ENCODE results near the gene TCEAL5.
"Not testable (repeated sequence)": the region's sequence is repeated elsewhere in the genome, so short reads cannot be mapped to it uniquely, and the experiment has no call there.

The TCEAL5 gene, protein sequence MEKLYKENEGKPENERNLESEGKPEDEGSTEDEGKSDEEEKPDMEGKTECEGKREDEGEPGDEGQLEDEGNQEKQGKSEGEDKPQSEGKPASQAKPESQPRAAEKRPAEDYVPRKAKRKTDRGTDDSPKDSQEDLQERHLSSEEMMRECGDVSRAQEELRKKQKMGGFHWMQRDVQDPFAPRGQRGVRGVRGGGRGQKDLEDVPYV

DNA sequence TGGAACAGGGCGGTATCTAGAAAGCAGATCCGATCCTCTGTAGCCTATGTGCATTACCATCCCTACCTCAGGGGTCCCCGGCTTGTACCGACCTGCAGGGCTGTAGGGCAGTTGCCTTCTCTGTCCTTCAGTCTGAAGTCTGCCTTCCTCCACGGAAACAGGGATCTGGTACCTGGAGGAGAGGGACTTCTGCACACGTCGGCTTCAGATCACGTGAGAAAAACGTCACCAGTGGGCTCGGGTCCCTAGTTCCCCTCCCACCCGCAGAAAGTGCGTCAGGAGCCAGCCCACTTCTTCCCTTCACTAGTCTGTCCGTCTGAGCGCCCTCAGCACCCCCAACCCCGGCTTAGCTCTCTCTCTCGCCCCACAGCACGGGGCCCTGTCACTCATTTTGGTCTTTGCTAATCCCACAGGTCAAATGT lies at the start of gene TCEAL5:
TSS of gene TCEAL5 (minus strand) at position 170 of the 422 bp plus-strand sequence. CDS start 2,187 bp downstream, outside the sequence.
- DNase-seq, result no peak

DNA sequence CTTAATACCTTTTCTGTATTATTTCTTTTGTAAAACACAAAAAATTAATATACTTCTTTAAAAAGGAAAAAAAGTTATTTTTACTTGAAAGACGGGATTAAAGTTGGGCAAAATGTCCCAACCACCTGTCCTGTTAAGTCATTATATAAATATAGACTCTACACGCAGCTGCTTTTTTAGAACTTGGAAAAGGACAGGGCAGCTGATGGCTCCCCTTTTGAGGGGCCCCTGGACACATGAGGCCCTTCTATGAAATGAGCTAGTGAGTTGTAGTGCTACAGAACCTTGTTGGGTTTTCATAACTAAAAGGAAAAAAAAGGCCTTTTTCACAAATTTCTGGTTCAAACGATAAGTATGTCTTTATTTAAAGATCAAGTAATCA lies 34.8 kb upstream of the TCEAL5 start:
- no peak for DNase-seq

DNA sequence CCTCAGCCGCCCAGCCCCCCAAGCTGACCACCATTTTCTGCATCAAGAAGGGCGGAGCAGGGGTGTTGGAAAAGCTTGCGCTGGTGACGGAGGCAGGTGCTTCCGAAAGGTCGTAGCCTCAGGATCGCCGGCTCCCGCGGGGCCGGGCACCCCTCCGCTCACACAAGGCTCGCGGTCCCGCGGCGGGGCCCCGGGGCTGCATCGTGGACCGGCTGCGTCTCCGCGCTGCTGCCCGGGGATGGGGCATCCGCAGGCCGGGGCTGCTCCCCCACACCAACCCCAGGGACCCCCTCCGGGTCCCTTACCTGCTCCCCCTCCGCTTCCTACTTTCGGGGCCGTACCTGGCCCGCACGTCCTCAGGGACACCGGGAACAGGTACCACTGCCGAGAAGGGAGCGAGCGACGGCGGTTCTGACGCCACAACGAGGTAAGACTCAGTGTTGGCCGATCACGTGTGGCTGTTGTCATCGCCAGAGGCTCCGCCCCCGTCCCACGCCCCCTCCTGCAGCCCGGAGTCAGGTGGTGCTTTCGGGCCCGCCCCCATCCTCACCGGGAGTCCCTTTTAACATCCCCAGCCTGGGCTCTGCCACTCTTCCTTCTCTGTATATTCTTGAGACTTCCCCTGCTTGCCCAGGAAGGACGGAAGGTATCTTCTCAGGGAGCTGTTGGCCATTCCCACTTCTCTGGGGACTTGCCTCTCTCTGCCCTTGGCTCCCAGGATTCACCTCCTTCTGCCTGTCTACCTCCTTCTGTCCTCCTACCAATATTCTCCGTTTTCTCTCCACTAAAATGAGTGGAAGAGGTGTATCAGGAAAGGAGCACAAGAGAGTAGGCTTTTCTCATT lies 34.2 kb upstream of the TCEAL5 start, which contains the start of gene BEX2:
TSS of gene BEX2 (minus strand) at position 436 of the 844 bp plus-strand sequence. CDS start 1,014 bp downstream, outside the sequence.
- no peak for DNase-seq

DNA sequence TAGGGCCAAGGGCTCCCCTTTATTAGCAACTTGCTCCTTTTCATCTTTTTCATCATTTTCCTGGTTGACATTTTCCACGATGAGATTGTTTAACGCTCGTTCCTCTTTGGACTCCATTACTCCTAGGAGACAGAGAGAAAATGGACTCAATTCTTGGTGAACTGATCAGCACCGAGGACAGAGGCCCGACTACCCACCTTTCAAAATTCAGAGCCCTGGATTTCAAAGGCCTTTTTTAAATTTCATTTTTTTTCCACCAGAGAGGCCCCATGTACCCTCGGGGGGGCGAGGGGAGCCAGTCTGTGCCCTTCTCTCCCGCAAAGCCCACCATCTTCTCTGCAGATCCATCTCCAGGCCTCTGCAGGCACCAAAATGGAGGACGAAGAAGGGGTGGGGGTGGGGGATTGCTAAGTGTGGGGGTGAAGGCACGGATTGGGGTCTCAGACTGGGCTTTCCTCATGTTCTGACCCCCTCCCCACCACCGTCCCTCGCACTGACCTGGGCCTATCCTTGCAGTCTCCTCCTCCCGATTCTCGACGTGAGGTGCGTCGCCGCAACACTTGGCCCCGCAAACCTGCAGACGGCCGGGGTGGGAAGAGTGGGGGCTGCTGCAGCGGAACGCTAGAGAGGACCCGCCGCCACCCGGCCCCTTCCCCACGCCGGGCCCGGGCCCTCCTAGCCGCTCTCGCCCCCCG lies 33.5 kb upstream of the TCEAL5 start:
- DNase-seq, result no peak

DNA sequence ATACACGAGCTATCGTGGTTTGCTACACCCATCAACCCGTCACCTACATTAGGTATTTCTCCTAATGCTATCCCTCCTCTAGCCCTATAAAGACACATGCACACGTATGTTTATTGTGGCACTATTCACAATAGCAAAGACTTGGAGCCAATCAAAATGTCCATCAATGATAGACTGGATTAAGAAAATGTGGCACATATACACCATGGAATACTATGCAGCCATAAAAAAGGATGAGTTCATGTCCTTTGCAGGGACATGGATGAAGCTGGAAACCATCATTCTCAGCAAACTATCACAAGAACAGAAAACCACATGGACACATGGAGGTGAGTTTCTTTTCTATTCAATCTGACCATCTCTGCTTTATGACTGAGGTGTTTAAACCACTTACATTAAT lies 29.1 kb upstream of the TCEAL5 start:
- not testable (repeated sequence) for DNase-seq

DNA sequence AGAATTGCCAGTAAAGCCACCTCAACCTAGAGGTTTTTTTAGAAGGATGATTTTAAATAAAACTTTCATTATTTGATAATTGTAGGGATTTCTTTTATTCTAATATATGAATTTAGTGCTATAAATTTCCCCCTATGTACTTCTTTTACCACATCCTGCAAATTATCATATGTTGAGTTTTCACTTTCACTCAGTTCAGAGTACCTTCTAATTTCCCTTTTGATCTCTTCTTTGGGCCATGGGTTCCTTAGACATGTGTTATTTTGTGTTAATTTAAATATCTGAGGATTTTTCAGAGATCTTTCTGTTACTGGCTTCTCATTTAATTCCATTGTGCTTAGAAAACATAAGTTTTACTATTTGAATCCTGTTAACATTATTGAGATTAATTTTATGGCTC lies 28.2 kb upstream of the TCEAL5 start:
- no peak for DNase-seq

DNA sequence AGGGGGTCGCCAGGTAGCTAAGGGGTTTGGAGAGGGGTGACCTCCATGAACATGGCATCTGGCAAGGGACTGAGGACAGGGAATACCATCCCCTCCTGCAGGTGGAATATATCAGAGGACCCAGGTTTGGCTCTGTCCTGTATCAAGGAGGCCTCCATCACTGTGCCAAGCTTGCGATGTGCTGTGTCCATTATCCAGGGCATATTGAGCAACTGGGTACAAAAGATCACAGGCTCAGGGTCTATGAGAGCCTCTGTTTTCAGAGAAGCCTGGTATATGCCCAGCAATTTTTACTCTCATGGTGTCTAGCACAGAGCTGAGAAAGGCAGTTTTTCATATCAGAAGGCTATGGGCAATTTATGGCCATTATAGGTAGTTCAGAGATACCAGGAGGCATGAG lies 16.6 kb upstream of the TCEAL5 start:
- no peak for DNase-seq

DNA sequence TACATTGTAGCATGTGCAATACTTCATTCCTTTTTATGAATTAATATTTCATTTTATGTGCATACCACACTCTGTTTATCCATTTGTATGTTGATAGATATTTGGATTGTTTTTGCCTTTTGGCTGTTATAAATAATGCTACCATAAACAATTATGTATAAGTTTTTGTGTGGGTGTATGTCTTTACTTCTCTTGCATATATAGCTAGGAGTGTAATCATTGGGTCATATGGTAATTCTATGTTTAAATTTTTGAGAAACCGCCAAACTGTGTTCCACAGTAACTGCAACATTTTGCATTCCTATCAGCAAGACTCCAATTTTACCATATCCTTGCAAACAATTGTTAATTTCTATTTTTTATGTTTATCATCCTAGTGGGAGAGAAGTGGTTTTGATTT lies 3.1 kb upstream of the TCEAL5 start:
- DNase-seq, result no peak

DNA sequence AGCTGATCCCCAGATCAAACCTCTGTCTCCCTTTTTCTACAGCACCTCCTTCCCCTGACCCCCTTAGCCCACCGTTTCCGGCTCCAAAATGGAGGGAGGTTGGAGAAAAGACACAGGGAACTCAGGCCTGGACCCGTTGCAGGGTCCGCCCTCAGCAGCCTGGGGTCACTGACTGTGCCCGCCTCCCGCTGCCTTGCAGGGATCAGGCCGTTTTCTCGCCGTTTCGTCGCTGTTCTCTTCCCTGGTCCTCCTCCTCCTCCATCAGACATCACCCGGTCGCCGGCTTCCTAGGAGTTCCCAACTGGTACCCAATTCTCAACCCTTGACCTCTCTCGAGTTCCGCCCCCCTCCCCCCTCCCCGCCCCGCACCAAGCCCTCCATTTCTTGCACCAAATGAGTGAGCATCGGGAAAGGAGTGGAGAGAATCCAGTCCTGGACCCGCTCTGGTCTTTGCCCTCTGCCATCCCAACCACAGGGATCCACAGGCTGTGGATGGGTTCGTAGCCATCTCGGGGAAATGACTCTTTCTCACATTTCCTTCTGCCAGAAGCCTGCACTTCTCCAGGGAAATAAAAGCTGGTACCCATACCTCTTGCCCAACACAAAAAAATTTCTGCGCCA lies 493 bp downstream of the TCEAL5 start:
- DNase-seq, result no peak

DNA sequence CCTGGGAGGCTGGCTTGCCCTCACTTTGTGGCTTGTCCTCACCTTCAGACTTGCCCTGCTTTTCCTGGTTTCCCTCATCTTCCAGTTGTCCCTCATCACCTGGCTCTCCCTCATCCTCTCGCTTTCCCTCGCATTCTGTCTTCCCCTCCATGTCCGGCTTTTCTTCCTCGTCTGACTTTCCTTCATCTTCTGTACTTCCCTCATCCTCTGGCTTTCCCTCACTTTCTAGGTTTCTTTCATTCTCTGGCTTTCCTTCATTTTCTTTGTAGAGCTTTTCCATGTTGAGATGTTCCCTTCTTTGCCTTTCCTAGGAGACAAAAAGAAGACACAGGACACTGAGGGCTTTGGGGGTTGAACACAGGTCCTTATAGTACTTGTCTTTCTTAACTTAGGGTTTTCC lies 2.3 kb downstream of the TCEAL5 start:
- DNase-seq, result no peak

DNA sequence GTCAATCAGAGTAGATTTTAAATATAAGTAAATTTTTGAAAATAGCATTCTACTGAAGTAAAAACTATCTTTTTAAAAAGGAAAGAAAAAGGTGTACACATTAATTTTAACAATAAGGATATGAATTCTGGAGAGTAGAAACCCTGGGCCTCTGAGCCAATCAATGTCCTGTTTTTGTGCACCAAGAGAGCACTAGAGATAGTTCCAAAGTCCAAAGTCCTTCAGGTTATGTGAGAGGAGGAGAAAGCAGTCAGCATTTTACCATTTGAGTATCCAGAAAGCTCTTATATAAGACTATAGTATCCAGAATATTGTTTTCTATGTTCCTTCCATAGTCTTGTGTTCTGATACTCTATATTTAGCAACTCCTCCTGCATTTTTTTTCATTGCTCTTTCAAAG lies 18.3 kb downstream of the TCEAL5 start:
- no peak for DNase-seq

DNA sequence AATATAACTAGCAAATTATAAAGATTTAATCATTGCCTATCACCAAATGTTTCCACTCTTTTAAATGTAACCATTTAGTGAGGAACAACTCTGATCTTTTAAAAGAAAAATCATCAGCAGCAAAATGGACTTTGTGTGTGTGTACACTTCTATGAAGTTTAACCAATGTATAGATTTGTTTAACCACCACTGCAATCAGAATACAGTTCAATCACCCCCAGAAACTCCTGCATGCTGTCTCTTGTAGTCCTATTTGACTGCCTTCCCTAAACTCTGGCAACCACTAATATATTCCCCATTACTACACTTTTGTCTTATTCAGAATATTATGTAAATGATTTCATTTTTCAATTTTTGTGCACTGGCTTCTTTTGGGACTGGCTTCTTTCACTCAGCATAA lies 19.9 kb downstream of the TCEAL5 start:
- DNase-seq, result no peak

DNA sequence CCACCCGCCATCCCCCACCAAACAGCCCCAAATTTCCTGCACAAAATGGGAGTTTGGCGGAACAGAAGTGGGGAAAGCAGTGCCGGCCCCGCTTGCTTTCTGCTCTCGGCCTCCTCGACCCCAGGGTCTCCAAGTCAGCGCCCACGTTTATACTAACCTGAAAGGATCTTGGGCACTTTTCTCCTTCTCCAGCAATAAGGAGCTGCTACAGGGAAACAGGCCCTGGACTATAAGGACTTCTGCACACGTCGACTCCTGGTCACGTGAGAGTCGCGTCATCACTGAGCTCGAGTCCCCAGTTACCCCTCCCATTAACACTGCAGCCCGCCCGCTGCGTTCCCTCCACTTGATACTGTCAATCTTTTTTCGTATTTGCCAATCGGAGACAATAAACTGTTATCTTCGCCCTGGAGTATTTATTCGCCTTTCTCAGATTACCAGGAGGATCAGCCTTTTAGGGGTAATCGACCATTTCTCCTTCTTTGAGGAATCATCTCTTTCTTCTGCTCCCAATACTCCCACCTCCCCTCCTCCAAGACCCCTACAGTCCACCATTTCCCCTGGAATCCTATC lies 21.5 kb downstream of the TCEAL5 start, which contains the start of gene TCEAL8:
TSS of gene TCEAL8 (minus strand) at position 235 of the 573 bp plus-strand sequence. CDS start 1,176 bp downstream, outside the sequence.
- DNase-seq, result peak; percentile 60 to 65

DNA sequence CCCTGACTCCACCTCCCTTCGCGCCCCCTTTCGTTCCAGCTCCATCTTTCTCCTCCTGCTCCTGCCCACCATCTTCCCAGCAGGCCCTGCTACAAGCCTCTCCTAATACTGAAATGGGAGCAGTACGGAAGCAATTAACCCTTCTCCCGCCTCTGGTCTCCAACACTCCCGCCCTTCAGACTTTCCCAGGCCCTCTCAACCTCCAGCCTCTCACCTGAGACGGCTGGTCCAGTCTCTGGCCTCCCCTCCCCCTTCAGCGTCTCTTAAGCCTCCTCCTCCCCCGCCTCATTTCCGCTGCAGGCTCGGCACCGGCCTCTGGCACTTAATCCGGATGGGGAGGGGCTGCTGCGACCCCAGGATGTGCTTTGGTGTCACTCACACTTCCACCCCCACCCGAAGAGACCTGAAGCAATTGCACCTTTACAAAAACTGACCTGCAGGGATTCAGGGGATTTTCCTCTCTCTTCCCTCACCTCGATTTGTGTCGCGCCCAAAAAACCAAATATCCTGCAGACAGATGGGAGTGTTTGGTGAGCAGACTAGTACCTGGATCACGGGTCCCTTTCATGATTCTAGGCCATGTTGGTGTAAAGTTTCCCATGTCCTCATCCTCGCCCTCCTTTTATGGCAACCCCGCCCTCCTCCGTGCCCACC lies 22.3 kb downstream of the TCEAL5 start:
- peak; percentile 0 to 16 for DNase-seq

DNA sequence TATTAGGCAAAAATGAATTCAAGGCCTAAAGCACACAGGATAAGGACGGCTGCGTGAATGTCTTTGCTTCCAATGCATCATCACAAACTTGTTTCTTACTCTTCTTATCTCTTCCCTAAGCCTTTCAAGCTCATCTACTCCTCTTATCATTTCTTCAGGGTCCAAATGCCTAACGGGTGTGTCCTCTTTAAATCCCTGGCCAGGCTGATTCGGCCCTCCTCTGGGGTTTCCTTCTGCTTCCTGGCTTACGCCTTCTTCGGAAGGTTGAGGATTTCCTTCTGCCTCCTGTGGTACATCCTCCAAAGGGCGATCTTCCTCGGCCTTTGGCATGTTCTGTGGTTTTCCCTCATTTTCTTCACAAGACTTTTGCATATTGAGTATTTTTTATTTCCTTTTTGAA lies 22.9 kb downstream of the TCEAL5 start:
- DNase-seq, result peak in 1 of 2 experiments; percentile 0

DNA sequence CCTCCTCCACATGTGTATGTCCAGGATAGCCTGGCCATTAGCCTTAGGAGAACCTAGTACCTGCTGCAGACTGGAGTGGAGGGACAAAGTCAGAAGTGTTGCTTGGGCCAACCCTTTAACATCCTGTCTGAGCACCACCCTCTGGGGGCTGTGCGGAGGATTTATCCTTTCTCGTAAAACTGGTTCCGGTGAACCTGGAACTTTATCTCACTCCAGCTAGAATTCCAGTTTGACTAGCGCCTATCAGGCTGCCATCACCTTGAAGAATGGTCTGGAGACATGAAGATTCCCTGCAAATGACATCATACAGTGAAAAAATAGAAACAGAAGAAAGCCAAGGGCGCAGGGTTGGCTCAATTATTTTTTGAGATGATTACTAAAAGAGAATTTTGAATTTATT lies 25.6 kb downstream of the TCEAL5 start:
- no peak for DNase-seq

DNA sequence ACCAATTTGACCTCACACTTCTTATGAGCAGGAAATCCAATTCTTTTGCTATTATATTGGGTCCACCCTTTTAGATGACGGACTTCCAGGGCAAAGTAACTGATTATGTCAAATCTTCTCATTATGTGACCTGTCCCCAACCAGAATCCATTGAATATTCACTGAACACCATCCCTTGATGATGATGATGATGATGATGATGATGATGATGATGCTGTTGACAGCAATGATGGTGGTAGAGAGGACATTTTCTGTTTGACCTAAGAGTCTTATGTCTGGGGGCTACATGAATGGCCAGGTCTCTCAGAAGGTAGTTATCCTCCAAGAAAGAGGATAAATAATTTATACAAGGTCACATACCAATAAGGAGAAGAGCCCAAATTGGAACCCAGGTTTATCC lies 26.7 kb downstream of the TCEAL5 start:
- no peak for DNase-seq

DNA sequence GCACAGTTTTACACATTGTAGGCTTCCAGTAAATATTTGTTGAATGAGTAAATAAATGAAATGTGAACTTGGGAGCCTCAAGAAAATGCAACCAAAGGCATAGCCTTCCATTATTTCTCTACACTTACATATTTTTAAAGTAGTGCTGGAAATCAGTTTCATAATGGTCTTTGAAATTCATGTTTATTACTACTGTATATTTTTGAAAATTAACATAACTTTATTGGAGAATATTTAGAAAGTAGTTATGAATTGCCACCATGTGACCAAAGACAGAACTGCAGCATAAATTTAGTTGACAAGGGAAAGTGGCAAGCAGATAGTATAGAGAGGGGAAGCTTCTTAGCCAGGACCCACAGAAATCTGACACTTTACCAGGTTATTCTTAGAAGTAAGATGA lies 28.0 kb downstream of the TCEAL5 start:
- peak; percentile 28 to 38 for DNase-seq

DNA sequence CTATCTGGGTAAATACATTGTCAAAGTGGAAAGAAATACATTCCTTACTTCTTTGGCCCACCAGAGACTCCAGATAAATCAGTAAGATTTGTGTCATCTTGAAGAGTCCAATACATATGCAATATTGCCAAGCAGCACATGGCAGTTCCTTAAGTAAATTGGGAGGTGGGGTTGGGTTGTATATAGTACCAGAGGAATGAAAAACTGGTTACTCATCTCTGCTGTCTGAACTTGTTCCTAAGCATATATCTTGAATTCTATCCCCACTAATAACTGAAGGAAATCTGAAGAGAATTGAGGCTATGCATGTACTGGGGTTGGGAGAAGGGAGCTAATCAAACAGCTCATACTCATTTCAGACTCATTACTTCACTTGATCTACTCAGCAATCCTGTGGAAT lies 36.4 kb downstream of the TCEAL5 start:
- no peak for DNase-seq

DNA sequence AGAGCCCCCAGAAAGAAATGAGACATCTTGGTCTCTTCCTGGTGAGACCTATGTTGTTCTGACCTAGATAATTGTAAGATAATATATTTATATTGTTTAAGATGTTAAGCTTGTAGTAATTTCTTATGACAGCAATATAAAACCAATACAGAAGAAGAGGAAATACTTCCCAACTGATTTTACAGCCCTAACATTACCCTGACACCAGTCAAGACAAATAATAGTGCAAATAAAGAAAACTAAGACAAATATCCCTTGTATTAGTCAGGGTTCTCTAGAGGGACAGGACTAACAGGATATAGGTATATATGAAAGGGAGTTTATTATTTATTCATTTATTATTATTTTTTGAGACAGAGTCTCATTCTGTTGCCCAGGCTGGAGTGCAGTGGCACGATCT lies 40.3 kb downstream of the TCEAL5 start:
- no peak for DNase-seq

DNA sequence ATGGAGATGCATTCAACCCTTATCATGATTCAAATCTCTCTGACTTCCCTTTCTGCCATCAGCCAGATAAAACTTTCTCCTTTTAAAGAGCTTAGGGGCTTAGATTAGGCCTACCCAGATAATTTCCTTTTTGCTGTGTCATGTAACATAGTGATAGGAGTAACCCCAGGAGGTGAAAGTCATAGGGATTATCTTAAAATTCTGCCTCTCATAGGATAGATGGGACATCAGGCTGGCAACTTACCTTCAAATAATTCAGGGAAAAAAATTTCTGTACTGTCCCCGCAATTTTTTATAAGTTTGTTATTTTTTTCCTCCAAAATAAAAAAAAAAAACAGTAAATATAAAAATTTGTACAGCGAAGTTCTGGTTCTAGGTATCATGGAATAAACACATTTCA lies 40.9 kb downstream of the TCEAL5 start:
- DNase-seq, result not testable (repeated sequence)

DNA sequence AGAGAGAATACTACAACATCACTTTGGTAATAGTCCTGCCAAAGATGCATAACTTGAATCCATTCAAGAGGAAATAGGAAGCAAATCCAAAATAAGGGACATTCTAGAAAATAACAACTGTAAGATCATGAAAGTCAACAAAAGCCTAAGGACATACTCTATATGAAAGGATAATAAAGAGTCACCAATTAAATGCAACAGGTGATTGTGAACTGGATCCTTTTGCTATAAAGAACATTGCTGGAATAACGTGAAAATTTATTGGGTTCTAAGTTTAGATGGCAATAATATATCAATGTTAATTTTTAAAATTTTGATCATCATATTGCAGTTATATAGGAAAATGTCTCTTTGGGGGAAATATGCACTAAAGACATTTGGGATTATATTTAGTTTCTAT lies 41.7 kb downstream of the TCEAL5 start:
- no peak for DNase-seq

Data from Kasumi-1 (cell line).